OCI-LY7 (cell line): Measurements from ENCODE around the gene TIGD2. TPM values are rescaled to one million over a fixed set of nuclear protein-coding genes. Genes with fewer than 3 reads are reported as not detected.

Source experiments
- BruUV-seq: library from RNA; stranded (reverse); fragments of 400-500 nt; replicated peaks from 2 replicates; lab custom pipeline; 2021; lab: Mats Ljungman, UMichigan
- CTCF ChIA-PET: fragments of 300-600 bp; sonication (Branson Sonifier 250); formaldehyde crosslinking; loops from one replicate; lab custom pipeline; 2022; ENCODE audit warnings: antibody characterized with exemption; ENCODE audit not compliant: unreplicated experiment; lab: Charles Lee
- POLR2A ChIA-PET: fragments of 300-600 bp; sonication (Branson Sonifier 250); formaldehyde crosslinking; loops from one replicate; lab custom pipeline; 2022; ENCODE audit warnings: antibody characterized with exemption; lab: Charles Lee
- DNase-seq: peaks from one replicate; pipeline ENCODE4 v3.0.0-alpha.2; 2015; ENCODE audit warnings: low spot score
- H2AFZ ChIP-seq: fragments of 200-600 bp; sonication (generic), shearing (Covaris generic); 2 replicates; pipeline ENCODE4 v1.6.1; 2014; ENCODE audit warnings: mild to moderate bottlenecking, antibody characterized with exemption, low read length, moderate library complexity
- H3K27ac ChIP-seq: fragments of 200-600 bp; sonication (generic); 2 replicates; pipeline ENCODE4 v1.5.1; 2014; ENCODE audit warnings: mixed run types, low read depth, mild to moderate bottlenecking, moderate library complexity, low read length, inconsistent platforms; ENCODE audit not compliant: poor library complexity, severe bottlenecking
- H3K36me3 ChIP-seq: fragments of 200-600 bp; sonication (generic); 2 replicates; pipeline ENCODE4 v1.6.1; 2014; ENCODE audit warnings: mild to moderate bottlenecking, antibody characterized with exemption, low read length, moderate library complexity, mixed read lengths; ENCODE audit not compliant: insufficient read depth
- H3K4me1 ChIP-seq: fragments of 200-600 bp; sonication (generic); 2 replicates; pipeline ENCODE4 v1.5.1; 2014; ENCODE audit warnings: mild to moderate bottlenecking, low read length; ENCODE audit not compliant: insufficient read depth, poor library complexity, severe bottlenecking
- H3K4me2 ChIP-seq: fragments of 200-600 bp; sonication (generic); 2 replicates; pipeline ENCODE4 v1.6.1; 2014; ENCODE audit warnings: mild to moderate bottlenecking, low read length
- H3K4me3 ChIP-seq: fragments of 200-600 bp; sonication (generic); 2 replicates; pipeline ENCODE4 v1.5.1; 2014; ENCODE audit warnings: mild to moderate bottlenecking, low read depth, low read length; ENCODE audit not compliant: poor library complexity, severe bottlenecking
- H3K79me2 ChIP-seq: fragments of 200-600 bp; sonication (generic); 2 replicates; pipeline ENCODE4 v1.6.1; 2016; ENCODE audit warnings: low read depth, mild to moderate bottlenecking, low read length, moderate library complexity, mixed read lengths; ENCODE audit not compliant: insufficient read depth
- H3K9me2 ChIP-seq: fragments of 200-600 bp; sonication (generic); 2 replicates; pipeline ENCODE4 v1.6.1; 2016; ENCODE audit warnings: mild to moderate bottlenecking, low read length, mixed read lengths; ENCODE audit not compliant: insufficient read depth
- H3K9me3 ChIP-seq: fragments of 200-600 bp; sonication (generic); 2 replicates; pipeline ENCODE4 v1.6.1; 2014; ENCODE audit warnings: mild to moderate bottlenecking, mixed run types, low read length, mixed read lengths
- H4K20me1 ChIP-seq: fragments of 200-600 bp; sonication (generic); 2 replicates; pipeline ENCODE4 v1.6.1; 2014; ENCODE audit warnings: mild to moderate bottlenecking, antibody characterized with exemption, low read length, moderate library complexity, mixed read lengths; ENCODE audit not compliant: insufficient read depth
- EZH2phosphoT487 ChIP-seq: fragments of 200-600 bp; sonication (generic); IDR thresholded peaks from 2 replicates; pipeline ENCODE4 v1.6.1; 2018; ENCODE audit warnings: low read depth, borderline replicate concordance, mild to moderate bottlenecking, mixed run types, antibody characterized with exemption, low read length, moderate library complexity, mixed read lengths
- intact Hi-C: fragments of 100-400 bp; cut with micrococcal nuclease; formaldehyde crosslinking; loops from one replicate; pipeline ENCODE4 v1.10.0; 2022; ENCODE audit not compliant: unreplicated experiment
- total RNA-seq, 2 experiments: library from RNA; depleted of rRNA in 1 of 2; stranded (reverse); fragments of >200 nt in 1 of 2; shearing (Covaris generic) in 1 of 2; gene quantifications; 2 replicates each; pipeline ENCODE4 v1.2.3, GENCODE V29; 2014 to 2022
- TF ChIP-seq, protein P1 (sequence below): fragments of 200-600 bp; sonication (generic); conservative IDR thresholded peaks from 2 replicates; pipeline ENCODE4 v1.5.1; 2014; ENCODE audit warnings: mild to moderate bottlenecking, antibody characterized with exemption, low read length, moderate library complexity, mixed read lengths

Gene TIGD2
- total RNA-seq, 2 experiments from 2014 or later, result 6.3 to 10.0 TPM

DNA sequence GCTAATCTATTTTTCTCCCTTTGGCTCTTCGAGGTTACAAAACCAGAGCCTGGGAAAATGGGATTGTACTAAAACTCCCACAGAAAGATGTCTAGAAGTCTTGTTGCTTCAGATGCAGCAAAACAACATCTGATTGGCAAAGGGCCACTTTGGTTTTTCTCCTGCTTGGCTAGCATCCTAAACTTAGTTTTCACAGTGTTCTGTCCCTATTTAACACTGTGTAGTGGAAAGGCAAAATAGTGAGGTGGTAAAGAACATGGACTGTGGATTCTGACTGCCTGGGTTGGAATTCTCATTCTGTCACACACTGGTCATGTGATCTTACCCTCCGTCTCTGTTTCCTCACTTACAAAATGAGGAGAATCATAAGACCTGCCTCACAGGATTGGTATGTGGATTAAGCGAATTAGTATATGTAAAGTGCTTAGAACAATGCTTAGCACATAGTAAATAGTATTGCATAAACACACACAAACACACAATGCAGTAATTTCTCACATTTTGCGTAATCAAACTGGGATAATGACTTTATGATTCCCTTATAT, 23.5 kb downstream of the TIGD2 start:
- no peaks in the 10 kb centered on the region for H4K20me1 ChIP-seq
- H2AFZ ChIP-seq, result no peak overlapping the region
- no peaks in the 10 kb centered on the region for H3K79me2 ChIP-seq
- H3K9me2 ChIP-seq, result no peaks in the 10 kb centered on the region
- H3K4me2 ChIP-seq, result no peak overlapping the region
- no peak for TF ChIP-seq EZH2phosphoT487
- TF ChIP-seq, protein P1, sequence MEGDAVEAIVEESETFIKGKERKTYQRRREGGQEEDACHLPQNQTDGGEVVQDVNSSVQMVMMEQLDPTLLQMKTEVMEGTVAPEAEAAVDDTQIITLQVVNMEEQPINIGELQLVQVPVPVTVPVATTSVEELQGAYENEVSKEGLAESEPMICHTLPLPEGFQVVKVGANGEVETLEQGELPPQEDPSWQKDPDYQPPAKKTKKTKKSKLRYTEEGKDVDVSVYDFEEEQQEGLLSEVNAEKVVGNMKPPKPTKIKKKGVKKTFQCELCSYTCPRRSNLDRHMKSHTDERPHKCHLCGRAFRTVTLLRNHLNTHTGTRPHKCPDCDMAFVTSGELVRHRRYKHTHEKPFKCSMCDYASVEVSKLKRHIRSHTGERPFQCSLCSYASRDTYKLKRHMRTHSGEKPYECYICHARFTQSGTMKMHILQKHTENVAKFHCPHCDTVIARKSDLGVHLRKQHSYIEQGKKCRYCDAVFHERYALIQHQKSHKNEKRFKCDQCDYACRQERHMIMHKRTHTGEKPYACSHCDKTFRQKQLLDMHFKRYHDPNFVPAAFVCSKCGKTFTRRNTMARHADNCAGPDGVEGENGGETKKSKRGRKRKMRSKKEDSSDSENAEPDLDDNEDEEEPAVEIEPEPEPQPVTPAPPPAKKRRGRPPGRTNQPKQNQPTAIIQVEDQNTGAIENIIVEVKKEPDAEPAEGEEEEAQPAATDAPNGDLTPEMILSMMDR, result no peak
- BruUV-seq, result no TSS peak
- ChIA-PET CTCF (no interaction called here), POLR2A (interaction anchor here (0.6 to 0.9 kb wide), 2 partner anchors 12 to 18 kb away, joined by 4 read pairs; no protein-coding TSS in a partner anchor)
- intact Hi-C loops, result no loop called here
- no peak overlapping the region for H3K4me3 ChIP-seq
- DNase-seq, result no peak
- H3K36me3 ChIP-seq, result no peaks in the 10 kb centered on the region
- H3K9me3 ChIP-seq, result no peaks in the 10 kb centered on the region
- H3K4me1 ChIP-seq, result no peaks in the 10 kb centered on the region
- H3K27ac ChIP-seq, result no peak overlapping the region

- Histone ChIP-seq H2AFZ (no peak overlapping the region), H4K20me1 (no peaks in the 10 kb centered on the region), H3K4me3 (no peak overlapping the region), H3K4me1 (no peaks in the 10 kb centered on the region), H3K79me2 (no peaks in the 10 kb centered on the region), H3K27ac (no peak overlapping the region), H3K4me2 (no peak overlapping the region), H3K9me2 (no peaks in the 10 kb centered on the region), H3K9me3 (no peaks in the 10 kb centered on the region), H3K36me3 (no peaks in the 10 kb centered on the region)
- no peak for DNase-seq
- TF ChIP-seq EZH2phosphoT487, result no peak
- TF ChIP-seq, protein P1, result no peak
- CTCF ChIA-PET, result no interaction called here
- intact Hi-C loops, result no loop called here
- no TSS peak for BruUV-seq
- POLR2A ChIA-PET, result no interaction called here
These were observed 25.2 kb downstream of the TIGD2 start for GRCh38 chr4:89136525-89136924.

GRCh38 chr4:89137231-89137630, 25.9 kb downstream of the TIGD2 start:
- Histone ChIP-seq H3K4me3 (no peak overlapping the region), H3K4me1 (no peaks in the 10 kb centered on the region), H4K20me1 (no peaks in the 10 kb centered on the region), H3K9me3 (no peaks in the 10 kb centered on the region), H3K4me2 (no peak overlapping the region), H3K9me2 (no peaks in the 10 kb centered on the region), H3K79me2 (no peaks in the 10 kb centered on the region), H3K27ac (no peak overlapping the region), H2AFZ (no peak overlapping the region), H3K36me3 (no peaks in the 10 kb centered on the region)
- TF ChIP-seq, protein P1, result no peak
- TF ChIP-seq EZH2phosphoT487, result no peak
- DNase-seq, result no peak
- POLR2A ChIA-PET, result interaction anchor here (1.3 kb wide), 1 partner anchor 355 kb away, joined by 4 read pairs; no protein-coding TSS in a partner anchor
- no TSS peak for BruUV-seq
- intact Hi-C loops, result no loop called here
- CTCF ChIA-PET, result no interaction called here
